Activated T-cell treated with anti-CD3 and anti-CD28 coated beads, Interleukin-2, amount 50 U/mL, for 1 hour (primary cell): Measurements from ENCODE around the gene PNP.

Experiments
- DNase-seq: peaks from one replicate; pipeline ENCODE4 v3.0.0-alpha.2; 2020

Gene PNP

DNA sequence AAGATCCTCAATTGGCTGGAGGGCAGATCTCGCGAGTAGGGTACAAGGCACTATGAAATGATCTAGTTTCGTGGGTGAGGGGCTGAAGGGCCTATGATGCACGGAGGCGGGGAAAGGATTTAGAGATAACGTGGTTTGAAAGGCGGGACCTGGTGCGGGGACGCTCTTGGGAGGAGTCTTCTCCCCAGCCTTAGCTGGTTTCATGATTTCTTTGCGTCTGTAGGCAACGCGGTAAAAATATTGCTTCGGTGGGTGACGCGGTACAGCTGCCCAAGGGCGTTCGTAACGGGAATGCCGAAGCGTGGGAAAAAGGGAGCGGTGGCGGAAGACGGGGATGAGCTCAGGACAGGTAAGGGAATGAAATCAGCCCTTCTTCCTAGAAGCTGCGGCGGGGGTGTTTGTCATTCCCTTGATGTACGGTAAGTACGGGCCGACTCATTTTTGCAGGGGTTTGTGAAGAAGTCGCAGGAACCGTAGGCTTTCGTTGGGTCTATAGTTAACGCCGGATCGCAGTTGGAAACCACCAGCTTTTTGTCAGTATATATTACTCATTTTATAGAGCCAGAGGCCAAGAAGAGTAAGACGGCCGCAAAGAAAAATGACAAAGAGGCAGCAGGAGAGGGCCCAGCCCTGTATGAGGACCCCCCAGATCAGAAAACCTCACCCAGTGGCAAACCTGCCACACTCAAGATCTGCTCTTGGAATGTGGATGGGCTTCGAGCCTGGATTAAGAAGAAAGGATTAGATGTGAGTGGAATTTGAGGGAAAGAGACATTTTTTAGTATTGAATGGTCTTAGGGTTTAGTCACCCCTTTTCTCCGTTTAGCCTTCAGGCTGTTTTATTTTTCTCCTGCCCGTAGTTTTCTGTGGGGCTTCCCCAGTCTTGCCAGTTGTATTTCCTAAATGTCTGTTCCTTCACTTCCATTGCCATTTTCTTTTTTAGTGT, 13.6 kb upstream of the PNP start:
- no peak for DNase-seq

DNA sequence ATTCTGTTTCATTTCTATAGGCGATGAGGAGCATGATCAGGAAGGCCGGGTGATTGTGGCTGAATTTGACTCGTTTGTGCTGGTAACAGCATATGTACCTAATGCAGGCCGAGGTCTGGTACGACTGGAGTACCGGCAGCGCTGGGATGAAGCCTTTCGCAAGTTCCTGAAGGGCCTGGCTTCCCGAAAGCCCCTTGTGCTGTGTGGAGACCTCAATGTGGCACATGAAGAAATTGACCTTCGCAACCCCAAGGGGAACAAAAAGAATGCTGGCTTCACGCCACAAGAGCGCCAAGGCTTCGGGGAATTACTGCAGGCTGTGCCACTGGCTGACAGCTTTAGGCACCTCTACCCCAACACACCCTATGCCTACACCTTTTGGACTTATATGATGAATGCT, 12.2 kb upstream of the PNP start:
- DNase-seq, result no peak

DNA sequence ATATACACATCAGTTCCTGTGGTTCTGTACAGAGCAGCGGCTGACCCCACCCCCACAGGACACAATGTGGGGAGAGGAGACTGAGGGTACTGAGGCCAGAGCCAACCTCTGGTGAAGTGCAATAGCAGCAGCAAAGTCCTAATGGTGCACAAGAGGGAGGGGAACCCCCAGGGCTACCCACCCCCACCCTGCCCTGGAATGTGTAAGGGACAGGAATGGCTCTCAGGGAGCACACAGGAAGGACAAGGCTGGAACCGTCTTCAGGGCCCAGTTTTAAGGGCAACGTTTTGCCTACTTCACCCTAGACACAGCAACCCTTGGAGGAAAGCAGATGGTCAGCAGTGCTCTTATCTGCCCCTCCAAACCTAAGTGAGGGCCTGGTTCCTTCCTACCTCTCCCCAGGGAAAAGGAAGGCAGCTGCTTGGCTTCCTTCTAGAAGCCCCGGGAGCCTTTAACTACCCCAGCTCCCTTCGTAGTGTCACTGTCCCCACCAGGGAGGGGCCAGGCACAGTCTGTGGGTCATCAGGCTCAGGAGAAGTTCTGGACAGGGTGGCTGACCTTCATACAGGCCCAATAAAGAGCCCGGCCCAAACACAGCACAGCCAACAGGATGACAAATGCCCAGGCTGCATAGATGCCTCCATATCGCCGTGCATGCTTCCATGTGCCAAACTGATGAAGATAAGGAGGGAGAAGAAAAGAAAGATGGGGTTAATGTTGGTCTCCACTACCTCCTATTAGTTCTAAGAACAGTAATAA, 11.0 kb upstream of the PNP start:
- no peak for DNase-seq

- DNase-seq, result no peak
Measured at GRCh38 chr14:20460458-20461224, 8.6 kb upstream of the PNP start.

DNA sequence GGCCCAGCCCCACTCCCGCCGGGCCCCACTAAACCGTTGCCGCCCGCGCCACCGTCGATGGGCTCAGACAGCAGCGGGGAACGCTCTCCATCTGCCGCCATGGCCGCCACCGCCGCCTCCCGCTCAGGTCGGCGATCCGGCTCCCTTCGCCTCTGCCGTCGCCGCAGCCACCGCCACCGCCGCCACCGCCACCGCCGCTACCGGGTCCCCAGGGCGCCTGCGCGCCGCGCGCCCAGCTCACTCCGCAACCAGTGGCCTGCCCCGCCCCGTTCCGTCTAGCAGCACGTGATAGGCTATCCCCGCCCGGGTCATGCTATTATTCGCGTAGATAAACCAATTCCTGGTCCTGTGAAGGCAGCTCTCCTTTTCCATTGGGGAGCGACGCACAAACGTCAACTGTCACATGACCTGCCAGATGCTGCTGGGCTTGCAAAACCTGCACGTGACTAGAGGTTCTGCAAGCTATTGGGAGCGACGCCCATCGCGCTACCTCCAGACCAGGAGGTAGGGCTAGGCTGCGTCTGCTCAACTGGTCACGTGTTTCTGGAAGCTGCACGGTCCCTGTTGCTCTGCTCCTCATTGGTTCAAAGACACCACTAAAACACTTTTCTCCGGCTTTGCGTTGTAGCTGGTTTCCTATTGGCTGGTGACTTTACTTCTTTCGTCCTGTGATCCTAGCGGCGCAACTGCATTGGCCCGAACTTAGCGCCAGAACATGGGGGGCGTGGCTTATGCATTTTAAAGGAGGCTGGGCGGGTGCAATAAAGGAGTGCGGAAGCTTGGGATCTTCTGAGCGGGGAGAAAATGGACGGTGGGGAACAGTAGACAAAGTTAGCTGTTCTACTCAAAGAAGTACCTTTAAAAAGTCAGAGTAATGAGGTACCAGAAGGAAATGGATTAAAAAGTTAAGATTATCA, 7.7 kb upstream of the PNP start, which contains the start of gene PIP4P1:
TSS of gene PIP4P1 (minus strand) at position 210 of the 917 bp plus-strand sequence. CDS start at position 101, 109 bp downstream.
- peak; percentile 95 for DNase-seq

GRCh38 chr14:20468764-20469241, 403 bp upstream of the PNP start:
- DNase-seq, result no peak

GRCh38 chr14:20469890-20470602, 840 bp downstream of the PNP start:
- DNase-seq, result peak; percentile 58

DNA sequence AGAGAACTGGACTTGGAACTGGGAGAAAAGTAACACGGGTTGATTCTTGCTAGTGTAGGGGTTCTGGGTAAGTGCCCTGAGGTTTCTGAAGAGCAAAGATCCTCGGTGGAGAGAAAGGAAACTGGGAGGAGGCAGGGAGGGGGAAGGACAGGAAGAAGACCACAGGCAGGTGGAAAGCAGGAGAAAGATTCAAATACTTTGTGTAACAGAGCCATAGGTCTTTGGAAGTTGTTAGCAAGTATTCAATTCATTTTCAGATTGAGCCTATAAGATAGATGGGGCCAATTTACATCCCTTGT, 1.3 kb downstream of the PNP start:
- no peak for DNase-seq

DNA sequence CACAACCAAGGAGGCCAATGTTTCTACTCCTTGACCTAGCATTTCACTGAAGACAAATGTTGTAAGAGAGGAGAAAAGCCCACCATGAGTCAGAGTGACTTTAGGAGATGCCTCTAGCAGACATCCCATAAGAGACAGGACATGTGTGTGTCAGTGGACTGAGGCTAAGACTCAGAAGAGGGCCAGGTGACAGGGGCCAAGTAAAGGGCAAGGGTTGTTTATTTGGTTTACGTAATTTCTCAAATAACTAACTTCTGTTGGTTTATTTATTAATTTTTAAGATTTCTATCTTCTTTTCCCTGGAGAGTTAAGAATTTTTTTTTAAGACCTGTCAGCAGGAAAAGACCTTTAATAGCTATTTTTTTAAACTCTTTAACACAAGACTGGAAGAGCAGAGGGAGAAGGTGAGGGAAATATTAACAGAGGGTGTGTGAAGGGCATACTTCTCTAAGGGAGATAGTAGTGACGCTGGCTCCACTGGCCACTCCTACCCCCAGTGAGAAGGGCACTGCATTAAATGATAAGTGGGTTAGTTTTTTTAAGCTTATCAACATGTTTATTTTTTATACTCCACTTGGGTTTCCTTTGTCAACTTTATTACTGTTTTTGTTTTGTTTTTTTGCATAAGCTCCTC, 3.4 kb downstream of the PNP start:
- DNase-seq, result no peak

DNA sequence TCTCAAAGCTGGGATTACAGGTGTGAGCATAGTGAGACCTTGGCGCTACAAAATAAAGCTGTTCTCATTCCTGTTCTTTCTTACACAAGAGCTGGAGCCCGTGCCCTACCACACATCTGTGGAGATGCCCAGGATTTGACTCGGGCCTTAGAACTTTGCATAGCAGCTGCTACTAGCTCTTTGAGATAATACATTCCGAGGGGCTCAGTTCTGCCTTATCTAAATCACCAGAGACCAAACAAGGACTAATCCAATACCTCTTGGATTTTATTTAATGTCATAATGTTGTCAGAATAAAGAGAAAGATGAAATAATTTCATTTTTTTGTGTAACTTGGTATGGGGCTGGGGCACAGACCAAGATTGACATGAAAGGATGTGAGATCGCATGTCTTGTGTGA, 7.6 kb downstream of the PNP start:
- DNase-seq, result no peak

- peak; percentile 31 for DNase-seq
Measured at GRCh38 chr14:20477211-20477876, 8.1 kb downstream of the PNP start.

DNA sequence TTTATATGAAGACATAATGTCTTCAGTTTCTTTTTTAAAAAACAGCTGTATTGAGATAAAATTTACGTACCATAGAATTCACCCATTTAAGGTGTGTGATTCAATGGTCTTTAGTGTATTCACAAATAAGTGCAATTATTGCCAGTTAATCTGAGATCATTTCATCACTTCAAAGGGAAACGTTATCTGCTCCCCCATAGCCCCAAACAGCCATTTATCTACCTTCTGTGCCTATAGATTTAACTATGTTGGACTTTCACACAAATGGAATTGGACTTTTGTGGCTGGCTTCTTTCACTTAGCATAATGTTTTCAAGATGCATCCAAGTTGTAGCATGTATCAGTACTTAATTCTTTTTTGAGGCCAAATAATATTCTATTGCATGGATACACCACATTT, 9.7 kb downstream of the PNP start:
- no peak for DNase-seq

DNA sequence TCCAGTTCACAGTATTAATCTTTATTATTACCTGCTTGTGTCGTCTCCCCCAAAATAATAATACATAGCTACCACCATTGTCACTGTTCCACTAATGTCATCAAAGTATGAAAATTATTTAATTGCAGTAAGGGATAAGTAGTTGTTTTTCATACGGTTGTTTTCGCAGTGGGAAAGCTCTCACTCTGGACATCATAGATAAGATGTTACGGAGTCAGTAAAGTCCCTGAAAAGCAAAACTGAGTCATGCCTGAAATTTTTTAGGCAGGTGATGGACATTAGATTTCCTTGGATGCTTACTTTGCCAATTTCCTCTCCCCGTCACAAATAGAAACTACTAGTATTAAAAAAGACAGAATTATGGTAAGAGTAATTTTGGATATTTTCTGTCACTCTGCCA, 13.2 kb downstream of the PNP start:
- DNase-seq, result no peak

- DNase-seq, result no peak
Measured at GRCh38 chr14:20485900-20486299, 16.7 kb downstream of the PNP start.

DNA sequence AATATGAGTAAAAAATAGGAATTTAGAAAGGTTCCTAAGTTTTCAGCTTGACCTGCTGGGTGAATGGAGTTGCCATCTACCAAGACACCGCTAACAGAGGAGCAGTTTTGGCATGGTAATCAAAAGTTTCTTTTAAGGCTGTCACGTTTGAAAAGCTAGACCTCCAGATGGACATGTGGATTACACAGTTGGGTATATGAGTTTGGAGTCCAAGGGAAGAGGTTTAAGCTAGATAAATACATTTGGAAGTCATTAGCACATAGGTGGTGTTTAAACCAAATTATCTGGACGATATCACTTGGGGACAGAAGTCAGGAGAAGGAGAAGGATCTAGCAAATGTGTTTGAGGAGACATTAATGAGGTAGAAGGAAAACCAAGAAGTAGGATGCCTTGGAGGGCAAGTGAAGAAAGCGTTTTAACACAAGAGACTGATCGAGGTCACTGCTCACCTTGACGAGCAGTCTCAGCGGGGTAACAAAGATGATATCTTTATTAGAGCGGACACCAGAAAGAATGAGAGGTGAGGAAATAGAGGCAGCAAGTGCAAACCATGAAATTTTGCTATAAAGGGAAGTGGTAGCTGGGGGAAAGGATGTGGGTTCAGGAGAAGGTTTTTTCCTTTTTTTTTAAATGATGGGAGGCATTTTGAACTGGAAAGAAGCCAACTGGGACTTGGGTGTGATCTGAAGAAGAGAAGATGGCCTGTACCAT, 17.6 kb downstream of the PNP start:
- DNase-seq, result no peak

DNA sequence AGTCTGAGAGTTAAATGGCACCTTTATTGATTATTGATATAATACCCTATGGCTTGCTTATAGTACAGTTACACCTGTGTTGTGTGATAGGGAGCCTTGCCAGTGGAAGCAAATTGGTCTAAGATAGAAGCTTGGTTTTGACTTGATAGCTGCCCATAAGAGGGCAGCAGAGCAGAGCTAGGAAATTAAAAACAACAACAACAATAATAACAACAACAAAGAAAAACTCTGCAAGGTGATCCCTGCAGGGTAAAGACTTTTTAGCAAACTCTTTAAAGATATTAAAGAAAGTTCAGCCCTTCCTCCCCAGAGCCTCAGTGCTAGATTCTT, 18.2 kb downstream of the PNP start:
- no peak for DNase-seq

DNA sequence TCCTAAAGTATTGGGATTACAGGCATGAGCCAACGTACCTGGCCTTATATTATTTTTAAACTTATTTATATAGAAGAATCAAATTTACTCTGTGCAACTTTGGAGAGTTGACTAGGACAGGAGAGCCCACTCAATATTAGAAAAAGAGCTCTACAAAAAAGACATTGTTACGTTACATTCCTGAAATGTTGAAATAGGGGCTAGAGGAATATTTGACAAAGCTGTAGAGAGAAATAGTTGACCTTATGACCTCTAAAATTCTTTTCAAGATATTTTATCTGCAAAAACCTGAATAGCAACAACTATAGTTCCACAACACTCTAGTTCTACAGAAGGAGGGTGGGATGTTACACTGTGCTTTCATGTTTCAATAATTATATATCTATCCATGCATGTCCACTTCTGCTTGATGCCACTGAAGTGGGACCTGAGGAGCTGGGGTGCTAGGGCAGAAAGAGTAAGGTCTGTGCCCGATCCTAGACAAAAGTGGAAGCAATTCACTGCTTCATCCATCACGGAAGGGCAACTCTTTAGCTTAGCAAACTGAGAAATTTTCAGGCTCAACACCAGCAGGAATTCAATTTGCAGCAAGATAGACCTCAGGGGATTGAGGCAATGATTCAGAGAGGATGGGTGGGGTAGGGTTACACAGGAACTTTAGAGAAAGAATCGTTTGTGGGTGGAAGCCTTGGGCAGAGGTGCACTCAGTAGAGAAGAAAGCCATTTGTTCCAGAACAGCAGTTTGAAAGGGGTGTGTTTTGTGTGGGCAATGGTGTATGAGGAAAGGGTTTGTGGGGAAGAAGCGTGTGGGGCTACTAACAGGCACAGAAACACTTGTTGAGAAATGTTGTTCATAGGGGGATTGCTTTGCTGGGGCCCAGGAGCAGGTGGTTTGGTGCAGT, 20.1 kb downstream of the PNP start:
- DNase-seq, result no peak

DNA sequence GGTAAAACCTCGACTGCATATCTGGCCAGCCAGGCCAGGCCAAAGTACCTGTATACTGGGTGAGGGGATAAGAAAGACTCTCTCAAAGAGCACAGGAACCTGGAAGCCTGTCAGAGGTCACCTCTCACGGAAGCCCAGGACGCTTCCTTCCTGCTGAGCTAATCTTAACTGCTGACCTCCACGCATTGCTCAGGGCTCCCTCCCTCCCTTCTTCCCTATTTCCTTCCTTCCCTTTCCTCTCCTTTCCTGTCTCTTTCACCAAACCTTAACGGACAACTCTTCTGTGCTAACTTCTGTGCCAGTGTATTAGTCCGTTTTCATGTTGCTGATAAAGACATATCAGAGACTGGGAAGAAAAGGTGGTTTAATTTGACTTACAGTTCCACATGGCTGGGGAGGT, 21.4 kb downstream of the PNP start:
- DNase-seq, result no peak

- no peak for DNase-seq
Measured at GRCh38 chr14:20492486-20492885, 23.3 kb downstream of the PNP start.
